HEK293 (cell line): ENCODE results near the gene LUC7L.
A peak's percentile ranks its signal among the peaks of the same experiment; 100 is the strongest.

Source experiments
- CTCF ChIA-PET: fragments of 350-600 bp; formaldehyde crosslinking; extraction: SDS; loops from one replicate; lab custom pipeline; 2021; ENCODE audit warnings: antibody characterized with exemption; lab: Yijun Ruan, JAX
- POLR2A ChIA-PET: fragments of 300-600 bp; formaldehyde crosslinking; extraction: SDS; loops from one replicate; lab custom pipeline; 2020; ENCODE audit warnings: antibody characterized with exemption, inconsistent platforms; lab: Yijun Ruan, JAX
- H3K27ac ChIP-seq: fragments of 200-500 bp; sonication (Bioruptor generic); 2 replicates; pipeline ENCODE4 v1.5.1; 2014; ENCODE audit warnings: low read depth, low read length, control low read depth, inconsistent platforms; ENCODE audit errors: extremely low read depth
- H3K36me3 ChIP-seq, 2 experiments: fragments of 200-500 bp in 1 of 2; sonication (Bioruptor generic) in 1 of 2; 1 replicate in 1 of 2; 2 replicates in 1 of 2; pipeline ENCODE4 v1.5.1; 2014 to 2017; ENCODE audit warnings: inconsistent platforms in 2 of 2, low read length in 2 of 2; ENCODE audit not compliant: control insufficient read depth in 2 of 2, insufficient read depth in 1 of 2
- H3K4me1 ChIP-seq: fragments of 200-500 bp; sonication (Bioruptor generic); 2 replicates; pipeline ENCODE4 v1.5.1; 2014; ENCODE audit warnings: mild to moderate bottlenecking, low read length, inconsistent platforms; ENCODE audit not compliant: control insufficient read depth, insufficient read depth
- H3K4me3 ChIP-seq: 2 replicates; pipeline ENCODE4 v1.5.1; 2011; ENCODE audit warnings: low read depth, mild to moderate bottlenecking, control low read depth, low read length, moderate library complexity
- H3K9me3 ChIP-seq: fragments of 200-500 bp; sonication (Bioruptor generic); 2 replicates; pipeline ENCODE4 v1.5.1; 2014; ENCODE audit warnings: low read depth, low read length, inconsistent platforms; ENCODE audit not compliant: control insufficient read depth, insufficient read depth
- EGR2 ChIP-seq: fragments of 450-650 bp; formaldehyde crosslinking; IDR thresholded peaks from 2 replicates; pipeline ENCODE4 v1.5.1; 2016; ENCODE audit warnings: low read depth, missing biosample characterization, missing genetic modification characterization
- GLI2 ChIP-seq: fragments of 450-650 bp; formaldehyde crosslinking; IDR thresholded peaks from 2 replicates; pipeline ENCODE4; 2017; ENCODE audit warnings: missing biosample characterization, missing genetic modification characterization, low read depth, borderline replicate concordance
- KLF8 ChIP-seq: fragments of 450-650 bp; formaldehyde crosslinking; IDR thresholded peaks from 2 replicates; pipeline ENCODE4 v1.5.1; 2016; ENCODE audit warnings: missing biosample characterization, missing genetic modification characterization
- OVOL3 ChIP-seq: fragments of 450-650 bp; formaldehyde crosslinking; IDR thresholded peaks from 2 replicates; pipeline ENCODE4 v1.5.1; 2016; ENCODE audit warnings: missing biosample characterization, missing genetic modification characterization
- SETDB1 ChIP-seq: IDR thresholded peaks from one replicate; pipeline ENCODE4 v1.6.1; 2017; ENCODE audit warnings: mild to moderate bottlenecking, low read length, moderate library complexity, mixed read lengths; ENCODE audit not compliant: insufficient read length
- SP2 ChIP-seq: fragments of 450-650 bp; formaldehyde crosslinking; IDR thresholded peaks from 2 replicates; pipeline ENCODE4 v1.5.1; 2016; ENCODE audit warnings: missing biosample characterization, missing genetic modification characterization
- TSHZ1 ChIP-seq: fragments of 450-650 bp; formaldehyde crosslinking; IDR thresholded peaks from 2 replicates; pipeline ENCODE4 v1.5.1; 2016; ENCODE audit warnings: missing biosample characterization, missing genetic modification characterization, borderline replicate concordance
- ZBTB10 ChIP-seq: fragments of 450-650 bp; formaldehyde crosslinking; IDR thresholded peaks from 2 replicates; pipeline ENCODE4 v1.5.1; 2016; ENCODE audit warnings: missing biosample characterization, missing genetic modification characterization
- ZBTB20 ChIP-seq: fragments of 450-650 bp; formaldehyde crosslinking; IDR thresholded peaks from 2 replicates; pipeline ENCODE4 v1.5.1; 2016; ENCODE audit warnings: missing biosample characterization, missing genetic modification characterization
- ZBTB6 ChIP-seq: fragments of 450-650 bp; formaldehyde crosslinking; IDR thresholded peaks from 2 replicates; pipeline ENCODE4 v1.5.1; 2017; ENCODE audit warnings: missing biosample characterization, missing genetic modification characterization
- ZNF157 ChIP-seq: fragments of 450-650 bp; formaldehyde crosslinking; IDR thresholded peaks from 2 replicates; pipeline ENCODE4 v1.5.1; 2016; ENCODE audit warnings: missing biosample characterization, missing genetic modification characterization
- ZNF2 ChIP-seq: fragments of 450-650 bp; formaldehyde crosslinking; IDR thresholded peaks from 2 replicates; pipeline ENCODE4 v1.5.1; 2016; ENCODE audit warnings: missing biosample characterization, missing genetic modification characterization
- ZNF248 ChIP-seq: fragments of 450-650 bp; formaldehyde crosslinking; IDR thresholded peaks from 2 replicates; pipeline ENCODE4 v1.5.1; 2017; ENCODE audit warnings: missing biosample characterization, missing genetic modification characterization
- ZNF266 ChIP-seq: fragments of 450-650 bp; formaldehyde crosslinking; IDR thresholded peaks from 2 replicates; pipeline ENCODE4 v1.5.1; 2016; ENCODE audit warnings: missing biosample characterization, missing genetic modification characterization, low read depth
- ZNF423 ChIP-seq: fragments of 450-650 bp; formaldehyde crosslinking; IDR thresholded peaks from 2 replicates; pipeline ENCODE4 v1.5.1; 2016; ENCODE audit warnings: missing biosample characterization, missing genetic modification characterization
- ZNF518A ChIP-seq: fragments of 450-650 bp; formaldehyde crosslinking; conservative IDR thresholded peaks from 2 replicates; pipeline ENCODE4 v1.5.1; 2016; ENCODE audit warnings: low read depth, missing biosample characterization, missing genetic modification characterization
- ZNF585B ChIP-seq: fragments of 450-650 bp; formaldehyde crosslinking; IDR thresholded peaks from 2 replicates; pipeline ENCODE4 v1.5.1; 2016; ENCODE audit warnings: missing biosample characterization, missing genetic modification characterization
- ZNF777 ChIP-seq: fragments of 450-650 bp; formaldehyde crosslinking; IDR thresholded peaks from 2 replicates; pipeline ENCODE4 v1.5.1; 2017; ENCODE audit warnings: missing biosample characterization, missing genetic modification characterization, borderline replicate concordance
- ZNF785 ChIP-seq: fragments of 450-650 bp; formaldehyde crosslinking; IDR thresholded peaks from 2 replicates; pipeline ENCODE4 v1.5.1; 2016; ENCODE audit warnings: missing biosample characterization, missing genetic modification characterization
- TF ChIP-seq, protein P1 (sequence below): fragments of 450-650 bp; formaldehyde crosslinking; optimal IDR thresholded peaks from 2 replicates; pipeline ENCODE3; 2016; ENCODE audit warnings: missing biosample characterization, mild to moderate bottlenecking, missing genetic modification characterization
- TF ChIP-seq, protein P2 (sequence below): fragments of 450-650 bp; formaldehyde crosslinking; IDR thresholded peaks from 2 replicates; pipeline ENCODE4 v1.5.1; 2016; ENCODE audit warnings: missing biosample characterization, missing genetic modification characterization

Gene LUC7L

GRCh38 chr16:278863-279366 is 49.7 kb upstream of the LUC7L start (continued):
- no peak for TF ChIP-seq ZBTB10 (tag by site-specific recombination)
- TF ChIP-seq SETDB1: no peak
- TF ChIP-seq EGR2 (tag by site-specific recombination): no peak
- TF ChIP-seq, protein P1, sequence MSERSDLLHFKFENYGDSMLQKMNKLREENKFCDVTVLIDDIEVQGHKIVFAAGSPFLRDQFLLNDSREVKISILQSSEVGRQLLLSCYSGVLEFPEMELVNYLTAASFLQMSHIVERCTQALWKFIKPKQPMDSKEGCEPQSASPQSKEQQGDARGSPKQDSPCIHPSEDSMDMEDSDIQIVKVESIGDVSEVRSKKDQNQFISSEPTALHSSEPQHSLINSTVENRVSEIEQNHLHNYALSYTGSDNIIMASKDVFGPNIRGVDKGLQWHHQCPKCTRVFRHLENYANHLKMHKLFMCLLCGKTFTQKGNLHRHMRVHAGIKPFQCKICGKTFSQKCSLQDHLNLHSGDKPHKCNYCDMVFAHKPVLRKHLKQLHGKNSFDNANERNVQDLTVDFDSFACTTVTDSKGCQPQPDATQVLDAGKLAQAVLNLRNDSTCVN (tag by site-specific recombination): peak; percentile 9
- TF ChIP-seq ZNF423 (tag by site-specific recombination): no peak
- no peak for TF ChIP-seq TSHZ1 (tag by site-specific recombination)
- TF ChIP-seq ZBTB20 (tag by site-specific recombination): 0 out of 2 replicates have a peak, but pooled peaks have one; percentile 28
- no peak for TF ChIP-seq ZNF785
- no peak for TF ChIP-seq ZNF585B (tag by site-specific recombination)
- TF ChIP-seq ZBTB6 (tag by site-specific recombination): peak; percentile 45; the same call in 1 of the 2 replicates
- TF ChIP-seq SP2 (tag by site-specific recombination): peak; percentile 71
- no peak for TF ChIP-seq GLI2 (tag by site-specific recombination)
- no peak for TF ChIP-seq ZNF248
- TF ChIP-seq KLF8: peak; percentile 13; the same call in 1 of the 2 replicates
- TF ChIP-seq, all 188 proteins: peak for 12

- no peak overlapping the region for H3K4me3 ChIP-seq
- H3K9me3 ChIP-seq: no peaks in the 10 kb centered on the region
- H3K4me1 ChIP-seq: no peaks in the 10 kb centered on the region
- H3K27ac ChIP-seq: no peak overlapping the region
- ChIA-PET CTCF (interaction anchor here (0.6 kb wide), 1 partner anchor 143 kb away, joined by 3 read pairs; no protein-coding TSS in a partner anchor), POLR2A (no interaction called here)
- no peaks in the 10 kb centered on the region for H3K36me3 ChIP-seq
- TF ChIP-seq, protein P2, sequence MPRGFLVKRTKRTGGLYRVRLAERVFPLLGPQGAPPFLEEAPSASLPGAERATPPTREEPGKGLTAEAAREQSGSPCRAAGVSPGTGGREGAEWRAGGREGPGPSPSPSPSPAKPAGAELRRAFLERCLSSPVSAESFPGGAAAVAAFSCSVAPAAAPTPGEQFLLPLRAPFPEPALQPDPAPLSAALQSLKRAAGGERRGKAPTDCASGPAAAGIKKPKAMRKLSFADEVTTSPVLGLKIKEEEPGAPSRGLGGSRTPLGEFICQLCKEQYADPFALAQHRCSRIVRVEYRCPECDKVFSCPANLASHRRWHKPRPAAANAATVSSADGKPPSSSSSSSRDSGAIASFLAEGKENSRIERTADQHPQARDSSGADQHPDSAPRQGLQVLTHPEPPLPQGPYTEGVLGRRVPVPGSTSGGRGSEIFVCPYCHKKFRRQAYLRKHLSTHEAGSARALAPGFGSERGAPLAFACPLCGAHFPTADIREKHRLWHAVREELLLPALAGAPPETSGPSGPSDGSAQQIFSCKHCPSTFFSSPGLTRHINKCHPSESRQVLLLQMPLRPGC: no peak
- no peak for TF ChIP-seq ZNF777 (tag by site-specific recombination)
- no peak for TF ChIP-seq OVOL3 (tag by site-specific recombination)
- TF ChIP-seq ZNF266: no peak
- no peak for TF ChIP-seq ZNF2 (tag by site-specific recombination)
- TF ChIP-seq ZNF518A (tag by site-specific recombination): no peak
- TF ChIP-seq ZNF157: no peak
Observed at GRCh38 chr16:276426-277077, 47.3 kb upstream of the LUC7L start.
